ENCODE results near the gene OTOL1. TPM values are rescaled to one million over a fixed set of nuclear protein-coding genes. Genes with fewer than 3 reads are reported as not detected.

The OTOL1 gene
- total and polyA plus RNA-seq, 2 experiments from 2014 or later: not detected

DNA sequence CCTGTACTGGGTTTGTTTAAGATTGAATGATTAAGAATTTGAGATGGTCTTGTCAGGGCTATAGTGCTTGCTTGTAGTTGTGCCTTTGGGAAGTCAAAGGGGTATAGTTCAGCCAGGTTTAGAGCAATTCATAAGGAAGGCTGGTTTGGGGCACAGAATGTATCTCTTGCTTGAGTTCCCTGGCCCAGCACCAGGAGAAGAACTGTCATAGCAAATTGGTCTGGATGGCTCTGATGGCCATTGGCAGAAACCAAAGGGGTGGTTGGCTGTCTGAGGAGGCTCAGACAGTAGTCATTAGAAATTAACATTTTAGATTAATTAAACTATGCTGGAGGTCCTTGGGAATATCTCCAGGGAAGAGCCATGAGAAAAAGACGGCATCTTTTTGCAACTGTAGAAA, 25.4 kb upstream of the OTOL1 start (continued):
- TF ChIP-seq CTCF (conservative IDR thresholded peaks at IDR 0.05; ENCODE audit: low read depth in 2 of 2): no peak
- no peak for TF ChIP-seq POLR2AphosphoS5 (IDR thresholded peaks at IDR 0.05; ENCODE audit: low read depth)
- TF ChIP-seq ZNF114 (CRISPR knock-in tag; IDR thresholded peaks at IDR 0.05): no peak
- no peak for TF ChIP-seq REST (IDR thresholded peaks at IDR 0.05; ENCODE audit: unreplicated experiment)
- TF ChIP-seq EZH2phosphoT487 (IDR thresholded peaks at IDR 0.05; ENCODE audit: unreplicated experiment): no peak

DNA sequence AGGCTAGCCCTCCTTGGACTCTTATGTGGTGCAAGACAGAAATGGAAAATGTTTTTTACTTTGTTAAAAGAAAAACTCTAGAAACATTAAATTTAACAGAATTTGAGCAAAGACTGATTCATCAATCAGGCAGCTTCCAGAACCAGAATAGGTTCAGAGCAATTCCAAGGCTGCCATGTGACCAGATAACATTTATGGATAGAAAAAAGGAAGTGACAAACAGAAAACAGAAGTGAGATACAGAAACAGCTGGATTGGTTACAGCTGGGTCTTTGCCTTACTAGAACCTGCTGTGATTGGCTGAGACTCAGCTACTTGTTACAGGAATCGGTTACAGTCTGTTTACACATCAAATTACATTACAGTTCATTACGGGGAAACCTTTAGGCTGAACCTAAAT, 22.5 kb upstream of the OTOL1 start:
- Mint-ChIP-seq H3K9me3 (no peaks in the 10 kb centered on the region; the same call in 2 of the 3 replicates), H3K4me1 (peaks cover 9% of the 10 kb centered on the region; the same call in 2 of the 3 replicates), H3K4me3 (no peak overlapping the region), H3K27me3 (ENCODE audit: insufficient read depth, low read depth, poor library complexity) (no peaks in the 10 kb centered on the region), H3K36me3 (ENCODE audit: low read depth) (no peaks in the 10 kb centered on the region), H3K27ac (no peak overlapping the region)
- Histone ChIP-seq H3K36me3 (ENCODE audit: insufficient read depth) (no peaks in the 10 kb centered on the region), H3K79me2 (replicated peaks; ENCODE audit: insufficient read depth) (no peaks in the 10 kb centered on the region), H3K4me1 (ENCODE audit: insufficient read depth) (peaks cover 8% of the 10 kb centered on the region), H3K9me2 (ENCODE audit: insufficient read depth) (no peaks in the 10 kb centered on the region), H3K27me3 (ENCODE audit: insufficient read depth) (no peaks in the 10 kb centered on the region), H3K27ac (ENCODE audit: low read depth) (no peak overlapping the region), H2AFZ (no peak overlapping the region), H3K4me3 (no peak overlapping the region), H3F3A (replicated peaks; ENCODE audit: low read depth) (no peaks in the 10 kb centered on the region), H3K4me2 (no peak overlapping the region), H4K20me1 (replicated peaks; ENCODE audit: insufficient read depth) (no peaks in the 10 kb centered on the region)
- DNase-seq (ENCODE audit: low spot score) (no peak), ATAC-seq (no peak)
- TF ChIP-seq ZNF114 (CRISPR knock-in tag; IDR thresholded peaks at IDR 0.05): no peak
- no peak for TF ChIP-seq REST (IDR thresholded peaks at IDR 0.05; ENCODE audit: unreplicated experiment)
- TF ChIP-seq NANOG (IDR thresholded peaks at IDR 0.05; ENCODE audit: borderline replicate concordance): no peak
- no peak for TF ChIP-seq JUNB (IDR thresholded peaks at IDR 0.05; ENCODE audit: unreplicated experiment)
- TF ChIP-seq, protein P1, sequence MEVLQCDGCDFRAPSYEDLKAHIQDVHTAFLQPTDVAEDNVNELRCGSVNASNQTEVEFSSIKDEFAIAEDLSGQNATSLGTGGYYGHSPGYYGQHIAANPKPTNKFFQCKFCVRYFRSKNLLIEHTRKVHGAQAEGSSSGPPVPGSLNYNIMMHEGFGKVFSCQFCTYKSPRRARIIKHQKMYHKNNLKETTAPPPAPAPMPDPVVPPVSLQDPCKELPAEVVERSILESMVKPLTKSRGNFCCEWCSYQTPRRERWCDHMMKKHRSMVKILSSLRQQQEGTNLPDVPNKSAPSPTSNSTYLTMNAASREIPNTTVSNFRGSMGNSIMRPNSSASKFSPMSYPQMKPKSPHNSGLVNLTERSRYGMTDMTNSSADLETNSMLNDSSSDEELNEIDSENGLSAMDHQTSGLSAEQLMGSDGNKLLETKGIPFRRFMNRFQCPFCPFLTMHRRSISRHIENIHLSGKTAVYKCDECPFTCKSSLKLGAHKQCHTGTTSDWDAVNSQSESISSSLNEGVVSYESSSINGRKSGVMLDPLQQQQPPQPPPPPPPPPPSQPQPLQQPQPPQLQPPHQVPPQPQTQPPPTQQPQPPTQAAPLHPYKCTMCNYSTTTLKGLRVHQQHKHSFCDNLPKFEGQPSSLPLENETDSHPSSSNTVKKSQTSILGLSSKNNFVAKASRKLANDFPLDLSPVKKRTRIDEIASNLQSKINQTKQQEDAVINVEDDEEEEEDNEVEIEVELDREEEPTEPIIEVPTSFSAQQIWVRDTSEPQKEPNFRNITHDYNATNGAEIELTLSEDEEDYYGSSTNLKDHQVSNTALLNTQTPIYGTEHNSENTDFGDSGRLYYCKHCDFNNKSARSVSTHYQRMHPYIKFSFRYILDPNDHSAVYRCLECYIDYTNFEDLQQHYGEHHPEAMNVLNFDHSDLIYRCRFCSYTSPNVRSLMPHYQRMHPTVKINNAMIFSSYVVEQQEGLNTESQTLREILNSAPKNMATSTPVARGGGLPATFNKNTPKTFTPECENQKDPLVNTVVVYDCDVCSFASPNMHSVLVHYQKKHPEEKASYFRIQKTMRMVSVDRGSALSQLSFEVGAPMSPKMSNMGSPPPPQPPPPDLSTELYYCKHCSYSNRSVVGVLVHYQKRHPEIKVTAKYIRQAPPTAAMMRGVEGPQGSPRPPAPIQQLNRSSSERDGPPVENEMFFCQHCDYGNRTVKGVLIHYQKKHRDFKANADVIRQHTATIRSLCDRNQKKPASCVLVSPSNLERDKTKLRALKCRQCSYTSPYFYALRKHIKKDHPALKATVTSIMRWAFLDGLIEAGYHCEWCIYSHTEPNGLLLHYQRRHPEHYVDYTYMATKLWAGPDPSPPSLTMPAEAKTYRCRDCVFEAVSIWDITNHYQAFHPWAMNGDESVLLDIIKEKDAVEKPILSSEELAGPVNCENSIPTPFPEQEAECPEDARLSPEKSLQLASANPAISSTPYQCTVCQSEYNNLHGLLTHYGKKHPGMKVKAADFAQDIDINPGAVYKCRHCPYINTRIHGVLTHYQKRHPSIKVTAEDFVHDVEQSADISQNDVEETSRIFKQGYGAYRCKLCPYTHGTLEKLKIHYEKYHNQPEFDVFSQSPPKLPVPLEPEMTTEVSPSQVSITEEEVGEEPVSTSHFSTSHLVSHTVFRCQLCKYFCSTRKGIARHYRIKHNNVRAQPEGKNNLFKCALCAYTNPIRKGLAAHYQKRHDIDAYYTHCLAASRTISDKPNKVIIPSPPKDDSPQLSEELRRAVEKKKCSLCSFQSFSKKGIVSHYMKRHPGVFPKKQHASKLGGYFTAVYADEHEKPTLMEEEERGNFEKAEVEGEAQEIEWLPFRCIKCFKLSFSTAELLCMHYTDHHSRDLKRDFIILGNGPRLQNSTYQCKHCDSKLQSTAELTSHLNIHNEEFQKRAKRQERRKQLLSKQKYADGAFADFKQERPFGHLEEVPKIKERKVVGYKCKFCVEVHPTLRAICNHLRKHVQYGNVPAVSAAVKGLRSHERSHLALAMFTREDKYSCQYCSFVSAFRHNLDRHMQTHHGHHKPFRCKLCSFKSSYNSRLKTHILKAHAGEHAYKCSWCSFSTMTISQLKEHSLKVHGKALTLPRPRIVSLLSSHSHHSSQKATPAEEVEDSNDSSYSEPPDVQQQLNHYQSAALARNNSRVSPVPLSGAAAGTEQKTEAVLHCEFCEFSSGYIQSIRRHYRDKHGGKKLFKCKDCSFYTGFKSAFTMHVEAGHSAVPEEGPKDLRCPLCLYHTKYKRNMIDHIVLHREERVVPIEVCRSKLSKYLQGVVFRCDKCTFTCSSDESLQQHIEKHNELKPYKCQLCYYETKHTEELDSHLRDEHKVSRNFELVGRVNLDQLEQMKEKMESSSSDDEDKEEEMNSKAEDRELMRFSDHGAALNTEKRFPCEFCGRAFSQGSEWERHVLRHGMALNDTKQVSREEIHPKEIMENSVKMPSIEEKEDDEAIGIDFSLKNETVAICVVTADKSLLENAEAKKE (CRISPR knock-in tag; IDR thresholded peaks at IDR 0.05): no peak
- TF ChIP-seq POLR2AphosphoS5 (IDR thresholded peaks at IDR 0.05; ENCODE audit: low read depth): no peak
- no peak for TF ChIP-seq STAT1 (IDR thresholded peaks at IDR 0.05; ENCODE audit: unreplicated experiment)

Measured in GM23338 (cell line).